ENCODE results near the gene RAI14.

Gene RAI14

GRCh38 chr5:34648039-34648839, 7.9 kb upstream of the RAI14 start:
- DNase-seq = no peak

GRCh38 chr5:34648840-34649158, 7.3 kb upstream of the RAI14 start:
- no peak for DNase-seq

- no peak for DNase-seq
Measured at GRCh38 chr5:34651791-34652190, 4.3 kb upstream of the RAI14 start.

DNA sequence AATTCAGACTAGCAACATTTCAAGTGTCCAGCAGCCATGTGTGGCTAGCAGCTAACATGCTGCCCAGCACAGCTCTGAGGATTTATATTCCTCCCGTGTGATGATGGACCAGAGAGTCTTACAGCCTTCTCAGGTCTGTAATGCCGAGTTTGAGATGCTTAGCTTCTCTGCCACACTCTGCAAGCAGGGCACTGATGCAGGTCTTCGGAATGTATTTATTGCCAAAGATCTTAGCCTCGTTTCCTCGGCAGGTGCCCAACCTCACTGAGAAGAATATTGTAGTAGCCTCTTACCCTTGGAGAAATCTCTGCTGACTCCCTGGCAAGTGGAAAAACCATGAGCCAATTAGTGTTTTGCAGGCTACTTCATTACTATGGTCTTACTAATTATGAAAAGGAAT, 3.7 kb upstream of the RAI14 start:
- DNase-seq = no peak

DNA sequence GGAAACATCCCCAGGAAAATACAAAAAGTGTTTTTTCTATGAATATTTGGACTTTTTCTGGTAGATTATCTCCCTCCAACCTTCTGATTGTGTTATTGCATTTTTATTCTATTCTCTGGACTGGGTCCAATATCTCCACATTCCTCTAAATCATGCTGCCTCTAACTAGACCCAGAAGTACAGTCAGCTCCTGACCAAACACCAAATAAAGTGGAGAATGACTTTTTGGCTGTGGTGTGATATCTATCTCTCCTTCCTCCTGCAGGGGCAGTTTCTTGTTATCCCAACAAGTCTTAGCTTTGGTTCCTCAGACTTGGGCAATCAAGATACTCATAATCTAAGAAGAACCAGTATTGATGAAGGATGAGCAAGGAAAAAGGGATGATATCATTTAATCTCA, 3.2 kb upstream of the RAI14 start:
- DNase-seq = no peak

DNA sequence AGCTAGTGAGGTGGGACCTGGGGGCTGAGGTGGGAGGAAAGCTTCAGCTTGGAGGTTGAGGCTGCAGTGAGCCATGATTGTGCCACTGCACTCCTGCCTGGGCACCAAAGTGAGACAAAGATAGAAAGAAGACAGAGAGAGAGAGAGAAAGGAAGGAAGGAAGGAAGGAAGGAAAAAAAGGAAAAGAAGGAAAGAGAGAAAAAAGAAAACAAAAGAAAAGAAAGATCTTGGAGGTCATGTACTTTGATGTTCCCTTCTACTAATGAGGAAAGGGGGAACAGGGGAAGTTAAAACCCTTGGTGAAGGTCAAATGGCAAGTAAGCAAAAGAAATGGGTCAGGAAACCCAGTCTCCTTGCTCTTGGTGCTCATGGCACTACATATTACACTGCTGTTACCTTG, 2.4 kb upstream of the RAI14 start:
- DNase-seq = no peak

DNA sequence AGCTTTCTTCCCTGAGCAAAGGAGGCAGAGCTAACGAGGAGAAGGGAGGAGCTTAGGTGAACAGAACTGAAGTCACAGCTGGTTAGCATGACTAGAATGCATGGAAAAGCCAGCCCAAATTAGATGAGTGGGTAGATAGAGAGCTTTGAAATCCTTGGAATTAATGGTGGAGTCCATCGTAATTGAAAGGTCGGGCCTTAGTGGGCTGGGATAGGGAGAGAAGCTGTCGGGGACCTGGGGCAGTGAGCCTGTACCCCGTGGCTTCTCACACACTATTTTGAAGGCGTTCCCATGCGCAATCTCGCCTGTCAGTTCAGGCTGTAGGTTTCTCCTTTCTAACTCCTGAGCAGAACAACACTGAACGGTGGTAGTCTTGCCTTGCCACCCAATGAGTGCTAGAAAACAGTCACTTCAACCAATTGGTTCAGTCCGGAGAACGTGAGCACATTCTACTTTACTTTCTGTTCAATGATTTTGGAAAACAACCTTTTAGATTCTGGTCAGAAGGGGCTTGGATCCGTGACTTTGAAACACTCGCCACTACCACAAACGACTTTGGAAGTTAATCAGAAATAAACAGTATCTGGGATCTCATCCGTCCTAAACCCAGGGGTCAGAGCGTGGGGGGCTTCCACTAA, 655 bp upstream of the RAI14 start:
- peak; percentile 19 for DNase-seq

DNA sequence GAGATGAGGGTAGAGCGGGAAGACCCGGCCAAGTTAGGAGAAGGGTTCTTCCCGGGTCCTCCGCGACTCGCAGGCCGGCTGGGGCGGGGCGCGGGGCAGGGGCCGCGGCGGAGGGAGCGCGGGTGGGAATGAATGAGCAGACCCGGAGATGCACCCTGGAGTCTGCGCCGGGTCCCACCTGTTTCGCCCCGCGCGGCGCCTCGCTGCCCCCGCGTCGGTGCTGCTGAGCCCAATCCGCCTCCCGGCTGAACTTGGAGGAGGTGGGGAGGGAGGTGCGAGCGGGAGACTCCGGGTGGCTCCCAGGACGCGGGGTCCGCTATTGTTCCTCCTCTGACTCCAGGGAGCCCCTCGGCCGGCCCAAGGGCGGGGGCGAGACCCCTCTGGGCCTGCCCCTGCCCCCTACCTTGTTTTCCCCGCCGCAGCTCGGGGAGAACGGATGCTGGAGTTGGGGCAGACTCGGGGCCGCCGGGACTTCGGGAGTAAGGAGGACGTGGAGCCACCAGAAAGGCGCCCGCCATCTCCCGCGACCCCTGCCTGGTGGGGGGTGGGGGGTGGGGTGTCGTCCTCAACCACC, 659 bp downstream of the RAI14 start:
- DNase-seq = peak; percentile 7

DNA sequence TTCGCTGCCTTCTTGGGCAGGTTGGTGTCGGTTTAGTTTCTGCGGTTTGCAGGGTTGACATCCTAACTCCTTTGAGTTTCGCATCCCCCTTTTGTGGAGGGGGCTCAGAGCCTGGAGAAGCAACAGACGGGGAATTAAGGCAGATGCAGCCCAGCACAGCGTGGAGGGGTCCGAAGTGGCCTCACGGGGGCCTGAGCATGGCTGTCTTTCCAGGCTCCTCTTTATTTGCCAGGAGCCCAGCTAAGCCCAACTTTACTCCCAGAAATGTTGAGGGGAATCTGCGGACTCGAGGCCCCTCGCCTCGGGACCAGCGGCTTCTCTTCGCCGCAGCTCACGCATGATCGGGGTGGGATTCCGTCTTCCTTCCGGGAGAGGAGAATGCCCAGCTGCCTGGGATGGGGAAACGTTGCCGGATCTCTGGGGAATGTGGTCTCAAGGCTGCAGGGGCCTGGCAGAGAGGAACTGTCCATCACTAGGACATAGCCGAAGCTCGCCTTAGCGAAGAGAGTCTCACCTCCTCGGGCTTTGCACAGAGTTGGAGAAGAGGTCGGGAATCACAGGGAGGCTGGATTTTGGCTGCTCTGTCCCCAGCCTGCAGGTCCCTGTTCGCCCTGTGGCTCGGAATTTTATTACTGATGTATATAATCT, 1.3 kb downstream of the RAI14 start:
- no peak for DNase-seq

- DNase-seq = no peak
Measured at GRCh38 chr5:34657988-34658387, 1.9 kb downstream of the RAI14 start.

DNA sequence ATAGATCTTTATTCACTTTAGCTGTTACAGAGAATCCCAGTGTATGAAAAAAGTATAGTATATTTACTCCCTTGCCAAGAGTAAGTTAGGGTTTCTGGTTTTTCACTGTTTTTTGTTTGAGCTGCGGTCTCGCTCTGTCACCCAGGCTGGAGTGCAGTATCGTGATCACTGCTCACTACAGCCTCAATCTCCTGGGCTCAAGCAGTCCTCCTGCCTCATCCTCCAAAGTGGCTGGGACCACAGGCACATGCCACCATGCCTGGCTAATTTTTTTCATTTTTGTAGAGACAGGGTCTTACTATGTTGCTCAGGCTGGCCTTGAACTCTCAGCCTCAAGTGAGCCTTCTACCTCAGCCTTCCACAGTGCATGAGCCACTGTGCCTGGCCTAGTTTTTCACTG, 3.0 kb downstream of the RAI14 start:
- DNase-seq = no peak

DNA sequence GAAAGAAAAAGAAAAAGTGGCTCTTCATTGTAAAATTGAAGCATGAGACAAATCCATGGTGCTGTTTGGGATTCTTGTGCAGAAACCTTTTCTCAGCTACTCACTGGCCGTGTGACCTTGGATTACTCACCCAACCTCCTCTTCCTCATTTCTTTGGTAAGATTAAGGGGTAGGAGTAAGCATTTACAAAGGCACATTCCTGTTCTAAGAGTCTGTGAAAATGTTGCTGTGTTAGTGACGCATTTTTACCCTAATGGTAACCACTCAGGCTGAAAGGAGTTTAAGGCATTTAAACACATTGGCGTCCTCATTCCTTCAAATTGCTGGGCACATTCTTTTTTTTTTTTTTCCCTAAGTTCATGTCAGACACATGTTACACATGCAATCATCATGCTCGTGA, 4.3 kb downstream of the RAI14 start:
- DNase-seq = no peak

DNA sequence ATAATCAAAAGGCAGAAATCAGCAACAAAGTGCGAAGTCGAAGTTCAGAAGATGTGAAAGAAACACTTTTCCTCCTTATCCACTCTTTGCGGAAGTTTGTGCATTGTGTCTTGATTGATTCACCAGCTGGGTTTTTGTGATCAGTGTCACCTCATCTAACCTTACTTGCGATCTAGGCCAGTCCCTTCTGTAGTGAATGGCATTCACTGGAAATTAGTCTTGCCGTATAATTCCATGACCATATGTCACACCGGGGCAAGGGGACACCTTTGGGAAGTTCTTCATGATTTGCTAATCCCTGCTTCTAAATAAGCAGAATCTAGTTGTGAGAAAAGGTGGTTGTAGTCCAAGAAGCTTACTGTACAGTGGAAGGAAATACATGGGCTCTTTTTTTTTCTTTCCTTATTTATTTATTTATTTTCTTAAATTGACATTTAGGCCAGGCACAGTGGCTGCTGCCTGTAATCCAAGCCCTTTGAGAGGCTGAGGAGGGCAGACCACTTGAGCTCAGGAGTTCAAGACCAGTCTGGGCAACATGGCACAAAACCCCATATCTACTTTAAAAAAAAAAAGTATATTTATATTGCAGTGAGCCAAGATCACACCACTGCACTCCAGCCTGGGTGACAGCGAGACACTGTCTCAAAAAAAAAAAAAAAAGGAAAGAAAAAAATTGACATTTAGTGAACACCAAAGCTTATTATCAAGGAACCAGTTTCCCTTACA, 7.8 kb downstream of the RAI14 start:
- no peak for DNase-seq

- DNase-seq = no peak
Measured at GRCh38 chr5:34666392-34667080, 10.4 kb downstream of the RAI14 start.

DNA sequence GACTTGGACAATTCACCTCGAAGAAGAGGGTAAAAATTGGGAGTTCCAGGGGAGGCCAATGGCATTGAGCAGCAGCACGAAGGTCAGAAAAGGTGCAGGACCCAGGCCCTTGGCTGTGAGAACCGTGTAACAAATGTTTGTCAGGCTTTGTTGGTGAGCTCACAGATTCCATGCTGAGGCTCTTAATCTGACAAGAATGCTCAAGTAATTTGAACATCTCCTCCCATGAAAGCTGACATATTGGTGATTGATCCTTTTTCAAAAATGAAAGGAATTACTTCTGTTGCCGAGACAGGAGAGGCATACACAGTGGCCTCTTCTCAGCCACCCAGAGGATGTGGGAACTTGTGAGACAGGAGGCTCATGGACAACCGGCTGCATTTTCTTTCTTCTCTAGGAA, 11.6 kb downstream of the RAI14 start:
- no peak for DNase-seq

DNA sequence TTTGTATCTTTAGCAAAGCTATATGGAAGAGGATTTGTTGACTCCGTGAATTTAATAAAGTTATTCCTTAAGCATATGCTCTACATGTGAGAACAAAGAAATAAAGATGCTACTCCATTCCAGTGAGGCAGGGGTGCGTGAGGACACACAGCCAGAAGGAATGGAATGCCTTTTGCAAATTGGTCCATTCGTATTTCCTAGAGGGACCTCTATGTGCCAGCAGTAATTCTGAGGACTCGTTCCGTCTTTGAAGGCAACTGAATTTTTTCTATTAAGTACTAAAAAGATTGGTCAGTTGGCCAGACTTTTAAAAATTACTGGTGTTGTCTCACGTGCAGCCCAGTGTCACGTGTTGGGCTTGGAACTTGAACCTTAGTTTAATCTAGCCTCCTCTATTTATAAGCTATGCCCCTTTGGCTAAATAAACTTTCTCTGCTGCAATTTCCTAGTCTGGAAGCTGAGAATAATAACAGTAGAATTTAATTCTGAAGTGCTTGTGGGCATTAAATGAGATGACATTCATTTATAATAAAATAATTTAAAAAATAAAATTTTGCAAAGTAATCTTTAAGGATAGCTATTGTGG, 13.9 kb downstream of the RAI14 start:
- no peak for DNase-seq

- no peak for DNase-seq
Measured at GRCh38 chr5:34672196-34672595, 16.1 kb downstream of the RAI14 start.

GRCh38 chr5:34673463-34674125, 17.5 kb downstream of the RAI14 start:
- no peak for DNase-seq

DNA sequence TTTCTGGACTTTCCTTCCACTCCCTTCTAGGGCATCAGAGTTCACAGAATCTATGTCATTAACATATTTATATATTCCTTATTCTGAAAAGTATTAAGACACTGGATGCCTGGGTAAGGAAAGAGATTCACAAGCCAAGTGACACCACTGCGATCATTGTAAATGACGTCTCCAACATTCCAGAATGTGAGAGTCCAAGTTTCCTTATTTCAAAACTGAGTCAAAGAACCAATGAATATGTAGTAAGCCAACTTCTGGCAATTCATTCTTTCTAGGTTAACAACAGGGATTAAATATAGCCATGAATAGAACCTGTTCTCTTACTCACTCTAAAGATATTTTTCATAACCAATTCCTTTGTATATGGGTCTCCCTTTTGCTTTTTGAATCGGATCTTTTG, 18.1 kb downstream of the RAI14 start:
- DNase-seq = no peak

DNA sequence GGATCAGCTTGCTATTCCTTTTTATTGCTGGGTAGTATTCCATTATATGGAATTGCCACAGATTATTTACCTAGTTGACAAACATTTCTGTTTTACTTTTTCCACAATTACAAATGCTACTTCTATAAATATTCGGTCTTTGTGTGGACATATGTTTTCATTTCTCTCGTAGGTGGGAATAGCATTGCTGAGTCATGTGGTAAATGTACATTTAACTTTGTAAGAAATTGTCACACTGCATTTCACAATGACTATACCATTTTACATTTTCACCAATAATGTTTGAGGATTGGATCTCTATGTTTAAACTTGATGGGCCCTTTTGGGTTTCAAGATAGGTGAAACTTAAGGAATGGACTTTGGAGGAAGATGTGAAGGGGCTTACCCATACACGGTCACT, 19.7 kb downstream of the RAI14 start:
- no peak for DNase-seq

DNA sequence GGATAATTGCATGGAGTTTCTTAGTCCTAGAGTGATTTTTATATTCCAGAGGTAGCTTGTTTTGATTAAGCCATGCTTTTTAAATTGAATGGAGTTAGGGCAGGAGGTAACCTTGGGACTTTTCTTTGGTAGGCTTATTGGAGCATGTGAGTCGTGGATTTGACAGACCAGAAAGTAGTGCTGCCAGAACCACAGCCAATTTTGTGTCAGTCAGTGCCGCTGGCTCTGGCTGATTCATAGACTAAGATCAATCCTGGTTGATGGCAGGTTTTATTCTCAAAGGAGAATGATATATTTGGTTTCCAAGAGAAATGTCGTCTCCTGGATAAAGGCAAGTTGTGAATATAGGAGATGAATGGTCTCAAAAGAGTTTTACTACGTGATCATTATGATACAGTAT, 20.3 kb downstream of the RAI14 start:
- no peak for DNase-seq

DNA sequence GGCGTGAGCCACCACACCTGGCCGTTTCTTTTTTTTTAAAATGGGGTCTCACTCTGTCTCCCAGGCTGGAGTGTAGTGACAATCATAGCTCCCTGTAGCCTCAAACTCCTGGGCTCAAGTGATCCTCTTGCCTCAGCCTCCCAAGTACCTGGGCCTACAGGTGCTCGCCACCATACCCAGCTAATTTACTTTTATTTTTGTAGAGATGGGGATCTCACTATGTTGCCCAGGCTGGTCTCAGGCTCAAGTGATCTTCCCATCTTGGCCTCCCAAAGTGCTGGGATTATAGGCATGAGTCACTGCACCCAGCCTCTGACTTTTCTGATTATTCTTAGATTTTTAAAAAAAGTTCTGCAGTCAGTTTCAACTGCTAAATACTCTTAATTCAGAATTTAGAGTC, 21.3 kb downstream of the RAI14 start:
- no peak for DNase-seq

Measured in stimulated activated CD4-positive, alpha-beta T cell treated with anti-CD3 and anti-CD28 coated beads, Interleukin-1b, Interleukin-23, amount 100 ng/mL, for 48 hours (primary cell).